HepG2 (cell line): ENCODE data around the gene PNLIPRP2. TPM values are rescaled to one million over a fixed set of nuclear protein-coding genes. Genes with fewer than 3 reads are reported as not detected.

ENCODE experiments used
- CC2D1A ChIP-seq: sonication (generic); formaldehyde crosslinking; IDR thresholded peaks from 2 replicates; pipeline ENCODE4 v1.8.1; 2023; ENCODE audit warnings: mild to moderate bottlenecking, missing genetic modification reagents
- MED13 ChIP-seq: sonication (generic); formaldehyde crosslinking; IDR thresholded peaks from 2 replicates; pipeline ENCODE4 v1.5.0; 2020; ENCODE audit warnings: missing genetic modification reagents
- MIXL1 ChIP-seq: IDR thresholded peaks from 2 replicates; pipeline ENCODE4 v1.6.1; 2016
- SMC3 ChIP-seq: IDR thresholded peaks from 2 replicates; pipeline ENCODE4 v1.6.1; 2011; ENCODE audit warnings: low read length, improper control_type of control experiment
- SOX6 ChIP-seq, 2 experiments: fragments of 450-650 bp in 1 of 2; sonication (generic) in 1 of 2; formaldehyde crosslinking in 1 of 2; IDR thresholded peaks; 2 replicates each; pipeline versions ENCODE4 v1.4.0 to v1.6.1; 2017 to 2020; ENCODE audit warnings: antibody characterized with exemption in 1 of 2, mild to moderate bottlenecking in 1 of 2, missing genetic modification reagents in 1 of 2
- TMF1 ChIP-seq: sonication (generic); formaldehyde crosslinking; IDR thresholded peaks from 2 replicates; pipeline ENCODE4 v1.8.1; 2022; ENCODE audit warnings: low read depth, missing genetic modification reagents
- ZNF317 ChIP-seq: sonication (generic); formaldehyde crosslinking; IDR thresholded peaks from 2 replicates; pipeline ENCODE4 v1.5.0; 2020; ENCODE audit warnings: mild to moderate bottlenecking, missing genetic modification reagents
- ZNF329 ChIP-seq: sonication (generic); formaldehyde crosslinking; IDR thresholded peaks from 2 replicates; pipeline ENCODE4 v1.9.0; 2021; ENCODE audit warnings: low read depth, mild to moderate bottlenecking, missing genetic modification reagents
- ZNF773 ChIP-seq: sonication (generic); formaldehyde crosslinking; IDR thresholded peaks from 2 replicates; pipeline ENCODE4 v1.4.0; 2020; ENCODE audit warnings: missing genetic modification reagents, borderline replicate concordance
- polyA plus RNA-seq, 8 experiments: library from polyadenylated mRNA; depleted of rRNA in 3 of 8; stranded (reverse) in 7 of 8; unstranded in 1 of 8; fragments of >200 nt; fragmentation: Illumina TruSeq in 4 of 8; extraction: Trizol in 4 of 8; gene quantifications; 2 replicates each; pipeline versions ENCODE4 v1.2.1 to v1.2.3, GENCODE V29; 2011 to 2016; ENCODE audit warnings: low read depth in 4 of 8, missing spikeins in 1 of 8, mixed read lengths in 1 of 8; ENCODE audit not compliant: insufficient read depth in 1 of 8
- total RNA-seq, 5 experiments: library from RNA; depleted of rRNA; stranded (reverse); fragments of >200 nt; fragmentation: Illumina TruSeq; extraction: Trizol; gene quantifications; 2 replicates each; pipeline ENCODE4 v1.2.3, GENCODE V29; 2016; ENCODE audit warnings: low read depth in 1 of 5
- TF ChIP-seq, protein P1 (sequence below): sonication (generic); formaldehyde crosslinking; IDR thresholded peaks from 2 replicates; pipeline ENCODE4 v1.5.0; 2020; ENCODE audit warnings: missing genetic modification reagents
- TF ChIP-seq, protein P2 (sequence below): sonication (generic); formaldehyde crosslinking; IDR thresholded peaks from 2 replicates; pipeline ENCODE4 v1.5.0; 2020; ENCODE audit warnings: mild to moderate bottlenecking, missing genetic modification reagents, borderline replicate concordance
- TF ChIP-seq, protein P3 (sequence below): sonication (generic); formaldehyde crosslinking; IDR thresholded peaks from 2 replicates; pipeline ENCODE4 v1.5.1; 2020; ENCODE audit warnings: mild to moderate bottlenecking, missing genetic modification reagents, borderline replicate concordance

Gene PNLIPRP2
- total and polyA plus RNA-seq, 2 of the 13 experiments (the other 11 are each of a cell fraction or from before 2014, with no cell fraction given): 0.21 to 0.97 TPM

DNA sequence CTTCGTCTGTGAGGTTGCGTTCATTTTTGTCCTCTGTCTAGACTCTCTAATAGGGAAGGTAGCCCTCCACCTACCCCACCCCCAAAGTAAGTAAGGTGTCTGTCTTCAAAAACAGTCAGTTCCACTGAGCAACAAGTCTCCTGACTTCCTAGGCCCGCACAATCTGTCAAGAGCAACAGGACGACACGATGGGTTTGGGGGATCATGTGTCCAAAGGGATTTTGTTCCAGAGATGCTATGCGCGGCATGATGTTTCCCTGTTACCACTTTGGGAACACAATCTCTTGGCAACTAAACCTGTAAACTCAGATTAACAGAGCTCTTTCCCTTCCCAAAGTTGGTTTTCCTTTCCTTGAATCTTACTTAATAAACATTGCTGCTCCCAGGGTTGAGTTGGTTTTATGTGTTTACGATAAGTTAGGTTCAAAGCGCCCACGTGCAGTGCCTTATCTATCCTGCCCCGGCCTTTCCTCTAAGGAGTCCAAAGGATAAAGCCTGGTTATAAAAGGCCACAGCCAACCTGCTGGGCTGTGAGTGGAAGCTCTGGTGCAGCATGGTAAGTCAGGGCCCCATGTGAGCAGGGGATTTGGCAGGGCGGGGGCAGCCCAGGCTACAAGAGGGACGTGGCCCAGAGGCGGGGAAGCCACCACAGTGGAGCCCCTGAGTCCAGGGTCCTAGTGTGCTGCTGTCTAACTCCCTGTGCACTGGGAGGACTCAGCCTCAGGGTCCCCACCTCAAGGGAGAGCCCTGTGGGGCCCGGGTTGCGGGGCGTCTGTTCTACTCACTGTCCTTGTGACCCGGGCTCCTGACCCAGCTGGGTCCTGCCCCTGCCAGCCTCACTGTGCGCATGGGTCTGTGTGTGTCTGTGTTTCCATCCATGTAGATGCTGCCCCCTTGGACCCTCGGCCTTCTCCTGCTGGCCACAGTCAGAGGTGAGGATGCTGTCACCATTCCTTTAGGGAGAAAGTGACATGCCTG is at the start of gene PNLIPRP2 (continued):
- TF ChIP-seq, protein P1, sequence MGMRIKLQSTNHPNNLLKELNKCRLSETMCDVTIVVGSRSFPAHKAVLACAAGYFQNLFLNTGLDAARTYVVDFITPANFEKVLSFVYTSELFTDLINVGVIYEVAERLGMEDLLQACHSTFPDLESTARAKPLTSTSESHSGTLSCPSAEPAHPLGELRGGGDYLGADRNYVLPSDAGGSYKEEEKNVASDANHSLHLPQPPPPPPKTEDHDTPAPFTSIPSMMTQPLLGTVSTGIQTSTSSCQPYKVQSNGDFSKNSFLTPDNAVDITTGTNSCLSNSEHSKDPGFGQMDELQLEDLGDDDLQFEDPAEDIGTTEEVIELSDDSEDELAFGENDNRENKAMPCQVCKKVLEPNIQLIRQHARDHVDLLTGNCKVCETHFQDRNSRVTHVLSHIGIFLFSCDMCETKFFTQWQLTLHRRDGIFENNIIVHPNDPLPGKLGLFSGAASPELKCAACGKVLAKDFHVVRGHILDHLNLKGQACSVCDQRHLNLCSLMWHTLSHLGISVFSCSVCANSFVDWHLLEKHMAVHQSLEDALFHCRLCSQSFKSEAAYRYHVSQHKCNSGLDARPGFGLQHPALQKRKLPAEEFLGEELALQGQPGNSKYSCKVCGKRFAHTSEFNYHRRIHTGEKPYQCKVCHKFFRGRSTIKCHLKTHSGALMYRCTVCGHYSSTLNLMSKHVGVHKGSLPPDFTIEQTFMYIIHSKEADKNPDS: 0 out of 2 replicates have a peak, but pooled peaks have one; percentile 42
- TF ChIP-seq, protein P2, sequence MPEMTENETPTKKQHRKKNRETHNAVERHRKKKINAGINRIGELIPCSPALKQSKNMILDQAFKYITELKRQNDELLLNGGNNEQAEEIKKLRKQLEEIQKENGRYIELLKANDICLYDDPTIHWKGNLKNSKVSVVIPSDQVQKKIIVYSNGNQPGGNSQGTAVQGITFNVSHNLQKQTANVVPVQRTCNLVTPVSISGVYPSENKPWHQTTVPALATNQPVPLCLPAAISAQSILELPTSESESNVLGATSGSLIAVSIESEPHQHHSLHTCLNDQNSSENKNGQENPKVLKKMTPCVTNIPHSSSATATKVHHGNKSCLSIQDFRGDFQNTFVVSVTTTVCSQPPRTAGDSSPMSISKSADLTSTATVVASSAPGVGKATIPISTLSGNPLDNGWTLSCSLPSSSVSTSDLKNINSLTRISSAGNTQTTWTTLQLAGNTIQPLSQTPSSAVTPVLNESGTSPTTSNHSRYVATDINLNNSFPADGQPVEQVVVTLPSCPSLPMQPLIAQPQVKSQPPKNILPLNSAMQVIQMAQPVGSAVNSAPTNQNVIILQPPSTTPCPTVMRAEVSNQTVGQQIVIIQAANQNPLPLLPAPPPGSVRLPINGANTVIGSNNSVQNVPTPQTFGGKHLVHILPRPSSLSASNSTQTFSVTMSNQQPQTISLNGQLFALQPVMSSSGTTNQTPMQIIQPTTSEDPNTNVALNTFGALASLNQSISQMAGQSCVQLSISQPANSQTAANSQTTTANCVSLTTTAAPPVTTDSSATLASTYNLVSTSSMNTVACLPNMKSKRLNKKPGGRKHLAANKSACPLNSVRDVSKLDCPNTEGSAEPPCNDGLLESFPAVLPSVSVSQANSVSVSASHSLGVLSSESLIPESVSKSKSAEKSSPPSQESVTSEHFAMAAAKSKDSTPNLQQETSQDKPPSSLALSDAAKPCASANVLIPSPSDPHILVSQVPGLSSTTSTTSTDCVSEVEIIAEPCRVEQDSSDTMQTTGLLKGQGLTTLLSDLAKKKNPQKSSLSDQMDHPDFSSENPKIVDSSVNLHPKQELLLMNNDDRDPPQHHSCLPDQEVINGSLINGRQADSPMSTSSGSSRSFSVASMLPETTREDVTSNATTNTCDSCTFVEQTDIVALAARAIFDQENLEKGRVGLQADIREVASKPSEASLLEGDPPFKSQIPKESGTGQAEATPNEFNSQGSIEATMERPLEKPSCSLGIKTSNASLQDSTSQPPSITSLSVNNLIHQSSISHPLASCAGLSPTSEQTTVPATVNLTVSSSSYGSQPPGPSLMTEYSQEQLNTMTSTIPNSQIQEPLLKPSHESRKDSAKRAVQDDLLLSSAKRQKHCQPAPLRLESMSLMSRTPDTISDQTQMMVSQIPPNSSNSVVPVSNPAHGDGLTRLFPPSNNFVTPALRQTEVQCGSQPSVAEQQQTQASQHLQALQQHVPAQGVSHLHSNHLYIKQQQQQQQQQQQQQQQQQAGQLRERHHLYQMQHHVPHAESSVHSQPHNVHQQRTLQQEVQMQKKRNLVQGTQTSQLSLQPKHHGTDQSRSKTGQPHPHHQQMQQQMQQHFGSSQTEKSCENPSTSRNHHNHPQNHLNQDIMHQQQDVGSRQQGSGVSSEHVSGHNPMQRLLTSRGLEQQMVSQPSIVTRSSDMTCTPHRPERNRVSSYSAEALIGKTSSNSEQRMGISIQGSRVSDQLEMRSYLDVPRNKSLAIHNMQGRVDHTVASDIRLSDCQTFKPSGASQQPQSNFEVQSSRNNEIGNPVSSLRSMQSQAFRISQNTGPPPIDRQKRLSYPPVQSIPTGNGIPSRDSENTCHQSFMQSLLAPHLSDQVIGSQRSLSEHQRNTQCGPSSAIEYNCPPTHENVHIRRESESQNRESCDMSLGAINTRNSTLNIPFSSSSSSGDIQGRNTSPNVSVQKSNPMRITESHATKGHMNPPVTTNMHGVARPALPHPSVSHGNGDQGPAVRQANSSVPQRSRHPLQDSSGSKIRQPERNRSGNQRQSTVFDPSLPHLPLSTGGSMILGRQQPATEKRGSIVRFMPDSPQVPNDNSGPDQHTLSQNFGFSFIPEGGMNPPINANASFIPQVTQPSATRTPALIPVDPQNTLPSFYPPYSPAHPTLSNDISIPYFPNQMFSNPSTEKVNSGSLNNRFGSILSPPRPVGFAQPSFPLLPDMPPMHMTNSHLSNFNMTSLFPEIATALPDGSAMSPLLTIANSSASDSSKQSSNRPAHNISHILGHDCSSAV (CRISPR knock-in tag): no peak
- TF ChIP-seq ZNF773 (no peak), CC2D1A (CRISPR knock-in tag) (no peak), ZNF329 (CRISPR knock-in tag) (no peak), TMF1 (CRISPR knock-in tag) (no peak), ZNF317 (CRISPR knock-in tag) (0 out of 2 replicates have a peak, but pooled peaks have one; percentile 56), SOX6 (IDR thresholded peaks at IDR 0.05) (no peak), SOX6 (CRISPR knock-in tag; IDR thresholded peaks at IDR 0.05) (no peak), SMC3 (no peak), MIXL1 (no peak), MED13 (CRISPR knock-in tag) (no peak)
- TF ChIP-seq, protein P3, sequence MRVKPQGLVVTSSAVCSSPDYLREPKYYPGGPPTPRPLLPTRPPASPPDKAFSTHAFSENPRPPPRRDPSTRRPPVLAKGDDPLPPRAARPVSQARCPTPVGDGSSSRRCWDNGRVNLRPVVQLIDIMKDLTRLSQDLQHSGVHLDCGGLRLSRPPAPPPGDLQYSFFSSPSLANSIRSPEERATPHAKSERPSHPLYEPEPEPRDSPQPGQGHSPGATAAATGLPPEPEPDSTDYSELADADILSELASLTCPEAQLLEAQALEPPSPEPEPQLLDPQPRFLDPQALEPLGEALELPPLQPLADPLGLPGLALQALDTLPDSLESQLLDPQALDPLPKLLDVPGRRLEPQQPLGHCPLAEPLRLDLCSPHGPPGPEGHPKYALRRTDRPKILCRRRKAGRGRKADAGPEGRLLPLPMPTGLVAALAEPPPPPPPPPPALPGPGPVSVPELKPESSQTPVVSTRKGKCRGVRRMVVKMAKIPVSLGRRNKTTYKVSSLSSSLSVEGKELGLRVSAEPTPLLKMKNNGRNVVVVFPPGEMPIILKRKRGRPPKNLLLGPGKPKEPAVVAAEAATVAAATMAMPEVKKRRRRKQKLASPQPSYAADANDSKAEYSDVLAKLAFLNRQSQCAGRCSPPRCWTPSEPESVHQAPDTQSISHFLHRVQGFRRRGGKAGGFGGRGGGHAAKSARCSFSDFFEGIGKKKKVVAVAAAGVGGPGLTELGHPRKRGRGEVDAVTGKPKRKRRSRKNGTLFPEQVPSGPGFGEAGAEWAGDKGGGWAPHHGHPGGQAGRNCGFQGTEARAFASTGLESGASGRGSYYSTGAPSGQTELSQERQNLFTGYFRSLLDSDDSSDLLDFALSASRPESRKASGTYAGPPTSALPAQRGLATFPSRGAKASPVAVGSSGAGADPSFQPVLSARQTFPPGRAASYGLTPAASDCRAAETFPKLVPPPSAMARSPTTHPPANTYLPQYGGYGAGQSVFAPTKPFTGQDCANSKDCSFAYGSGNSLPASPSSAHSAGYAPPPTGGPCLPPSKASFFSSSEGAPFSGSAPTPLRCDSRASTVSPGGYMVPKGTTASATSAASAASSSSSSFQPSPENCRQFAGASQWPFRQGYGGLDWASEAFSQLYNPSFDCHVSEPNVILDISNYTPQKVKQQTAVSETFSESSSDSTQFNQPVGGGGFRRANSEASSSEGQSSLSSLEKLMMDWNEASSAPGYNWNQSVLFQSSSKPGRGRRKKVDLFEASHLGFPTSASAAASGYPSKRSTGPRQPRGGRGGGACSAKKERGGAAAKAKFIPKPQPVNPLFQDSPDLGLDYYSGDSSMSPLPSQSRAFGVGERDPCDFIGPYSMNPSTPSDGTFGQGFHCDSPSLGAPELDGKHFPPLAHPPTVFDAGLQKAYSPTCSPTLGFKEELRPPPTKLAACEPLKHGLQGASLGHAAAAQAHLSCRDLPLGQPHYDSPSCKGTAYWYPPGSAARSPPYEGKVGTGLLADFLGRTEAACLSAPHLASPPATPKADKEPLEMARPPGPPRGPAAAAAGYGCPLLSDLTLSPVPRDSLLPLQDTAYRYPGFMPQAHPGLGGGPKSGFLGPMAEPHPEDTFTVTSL: no peak
